ENCODE measurements around the gene GAS6. TPM values are rescaled to one million over a fixed set of nuclear protein-coding genes. Genes with fewer than 3 reads are reported as not detected.

The GAS6 gene
- total and polyA plus RNA-seq, 2 donors (not counting 1 experiment from before 2014, with no cell fraction given), result 0.25 to 0.78 TPM

- WGBS (ENCODE audit: insufficient coverage), result 94% methylated on average over 7 of the region's 11 CpGs
- POLR2A ChIA-PET, result interaction anchor here (0.8 kb wide), 1 partner anchor 55 kb away, joined by 3 read pairs; no protein-coding TSS in a partner anchor
- Histone ChIP-seq H3K4me1 (ENCODE audit: control insufficient read depth in 2 of 2, insufficient read depth in 2 of 2, low read length in 2 of 2) (peaks cover 11 to 18% of the 10 kb centered on the region in 2 donors), H3K9ac (ENCODE audit: low read length) (no peak overlapping the region), H4K20me1 (ENCODE audit: control insufficient read depth, insufficient read depth, low read length, poor library complexity, severe bottlenecking) (peaks cover 35% of the 10 kb centered on the region), H2AFZ (ENCODE audit: insufficient read depth, low read depth, low read length, poor library complexity, severe bottlenecking) (no peak overlapping the region), H3K9me3 (ENCODE audit: control extremely low read depth in 1 of 3, control insufficient read depth in 2 of 3, insufficient read depth in 1 of 3, low read length in 2 of 3) (peaks cover 0 to 29% (median 4%) of the 10 kb centered on the region in 3 donors), H3K4me3 (ENCODE audit: control extremely low read depth in 1 of 5, extremely low read depth in 1 of 5, insufficient read depth in 1 of 5, low read depth in 2 of 5, low read length in 4 of 5) (no peak overlapping the region), H3K27ac (ENCODE audit: low read length in 2 of 2) (no peak overlapping the region), H3K36me3 (replicated peaks in 1 of 2; ENCODE audit: control extremely low read depth in 1 of 2, control insufficient read depth in 1 of 2, extremely low read depth in 1 of 2, insufficient read depth in 2 of 2, low read length in 1 of 2) (peaks cover 0 to 3% of the 10 kb centered on the region in 2 experiments), H3K27me3 (replicated peaks in 1 of 4; ENCODE audit: control extremely low read depth in 1 of 4, control insufficient read depth in 3 of 4, insufficient read depth in 4 of 4, low read length in 3 of 4) (no peaks in the 10 kb centered on the region), H3K4me2 (replicated peaks; ENCODE audit: low read depth, low read length, poor library complexity, severe bottlenecking) (no peak overlapping the region), H3K79me2 (ENCODE audit: control insufficient read depth, insufficient read depth, low read length) (peaks cover 45% of the 10 kb centered on the region)
- Mint-ChIP-seq H3K9me3 (ENCODE audit: insufficient read depth) (peaks cover 2% of the 10 kb centered on the region), H3K4me1 (peaks cover 23% of the 10 kb centered on the region), H3K27me3 (no peaks in the 10 kb centered on the region), H3K4me3 (peak overlapping the region; percentile 63), H3K27ac (no peak overlapping the region)
- CTCF ChIA-PET, result interaction anchor here (0.7 to 1.3 kb wide), 2 partner anchors 296 to 409 kb away, joined by 3 to 4 read pairs; no protein-coding TSS in a partner anchor
- no peak for DNase-seq
- no peak for ATAC-seq (ENCODE audit: low read depth)
- intact Hi-C loops (cut with micrococcal nuclease), result loop anchor here (2.0 kb wide), 1 partner anchor 56 kb away; the partner anchor contains the start of gene TMEM255B
- TF ChIP-seq EZH2 (IDR thresholded peaks at IDR 0.05; ENCODE audit: borderline replicate concordance, insufficient read depth, low read depth, low read length, poor library complexity, severe bottlenecking), result no peak
- TF ChIP-seq CTCF (IDR thresholded peaks at IDR 0.05), result no peak
These were observed 49.4 kb downstream of the GAS6 start for GRCh38 chr13:113814435-113814821.

- Histone ChIP-seq H3K9ac (ENCODE audit: low read length) (no peak overlapping the region), H3K4me1 (ENCODE audit: control insufficient read depth in 2 of 2, insufficient read depth in 2 of 2, low read length in 2 of 2) (peaks cover 11 to 18% of the 10 kb centered on the region in 2 donors), H3K4me2 (replicated peaks; ENCODE audit: low read depth, low read length, poor library complexity, severe bottlenecking) (no peak overlapping the region), H3K9me3 (ENCODE audit: control extremely low read depth in 1 of 3, control insufficient read depth in 2 of 3, insufficient read depth in 1 of 3, low read length in 2 of 3) (peaks cover 0 to 31% (median 5%) of the 10 kb centered on the region in 3 donors), H3K27ac (ENCODE audit: low read length in 2 of 2) (no peak overlapping the region), H3K36me3 (replicated peaks in 1 of 2; ENCODE audit: control extremely low read depth in 1 of 2, control insufficient read depth in 1 of 2, extremely low read depth in 1 of 2, insufficient read depth in 2 of 2, low read length in 1 of 2) (peaks cover 0 to 3% of the 10 kb centered on the region in 2 experiments), H3K4me3 (ENCODE audit: control extremely low read depth in 1 of 5, extremely low read depth in 1 of 5, insufficient read depth in 1 of 5, low read depth in 2 of 5, low read length in 4 of 5) (no peak overlapping the region), H3K27me3 (replicated peaks in 1 of 4; ENCODE audit: control extremely low read depth in 1 of 4, control insufficient read depth in 3 of 4, insufficient read depth in 4 of 4, low read length in 3 of 4) (no peaks in the 10 kb centered on the region), H3K79me2 (ENCODE audit: control insufficient read depth, insufficient read depth, low read length) (peaks cover 40% of the 10 kb centered on the region), H4K20me1 (ENCODE audit: control insufficient read depth, insufficient read depth, low read length, poor library complexity, severe bottlenecking) (peaks cover 30% of the 10 kb centered on the region), H2AFZ (ENCODE audit: insufficient read depth, low read depth, low read length, poor library complexity, severe bottlenecking) (no peak overlapping the region)
- ChIA-PET CTCF (interaction anchor here (1.3 kb wide), 1 partner anchor 296 kb away, joined by 4 read pairs; no protein-coding TSS in a partner anchor), POLR2A (interaction anchor here (0.8 kb wide), 1 partner anchor 54 kb away, joined by 3 read pairs; no protein-coding TSS in a partner anchor)
- DNase-seq (no peak), ATAC-seq (ENCODE audit: low read depth) (no peak)
- H3K4me3 Mint-ChIP-seq, result peak overlapping the region; percentile 63
- intact Hi-C loops (cut with micrococcal nuclease), result loop anchor here (2.0 kb wide), 1 partner anchor 55 kb away; the partner anchor contains the start of gene TMEM255B
- no peaks in the 10 kb centered on the region for H3K27me3 Mint-ChIP-seq
- H3K4me1 Mint-ChIP-seq, result peaks cover 23% of the 10 kb centered on the region
- peaks cover 2% of the 10 kb centered on the region for H3K9me3 Mint-ChIP-seq (ENCODE audit: insufficient read depth)
- TF ChIP-seq CTCF (IDR thresholded peaks at IDR 0.05), result no peak
- no peak for TF ChIP-seq EZH2 (IDR thresholded peaks at IDR 0.05; ENCODE audit: borderline replicate concordance, insufficient read depth, low read depth, low read length, poor library complexity, severe bottlenecking)
- 88% methylated on average over 27 of the region's 28 CpGs for WGBS (ENCODE audit: insufficient coverage)
- H3K27ac Mint-ChIP-seq, result no peak overlapping the region
These were observed 50.0 kb downstream of the GAS6 start for GRCh38 chr13:113813749-113814434.
